Liver (tissue), 9 donors: ENCODE results near the gene RPS10. TPM values are rescaled to one million over a fixed set of nuclear protein-coding genes. Genes with fewer than 3 reads are reported as not detected.
"Not testable (repeated sequence)": the region's sequence is repeated elsewhere in the genome, so short reads cannot be mapped to it uniquely, and the experiment has no call there.

ENCODE experiments used
- DNase-seq: peaks from one replicate; pipeline ENCODE4 v3.0.0-alpha.2; 2017; ENCODE audit warnings: low spot score
- H3K27ac ChIP-seq, 2 donors: one replicate each; pipeline ENCODE4 v1.7.0; 2013; ENCODE audit warnings: inconsistent platforms in 2 of 2, low read length in 2 of 2, control low read depth in 1 of 2, low read depth in 1 of 2, mild to moderate bottlenecking in 1 of 2
- H3K27me3 ChIP-seq, 4 donors: one replicate each; pipeline versions ENCODE4 v1.6.1 to v1.7.0; 2013; ENCODE audit warnings: low read length in 3 of 4, inconsistent platforms in 1 of 4, mild to moderate bottlenecking in 1 of 4, moderate library complexity in 1 of 4; ENCODE audit not compliant: control insufficient read depth in 4 of 4, insufficient read depth in 4 of 4
- H3K36me3 ChIP-seq, 4 donors: one replicate each; pipeline versions ENCODE4 v1.6.1 to v1.7.0; 2013; ENCODE audit warnings: low read length in 3 of 4, mild to moderate bottlenecking in 3 of 4, low read depth in 1 of 4, moderate library complexity in 1 of 4; ENCODE audit not compliant: control insufficient read depth in 4 of 4, insufficient read depth in 3 of 4
- H3K4me1 ChIP-seq, 4 donors: one replicate each; pipeline versions ENCODE4 v1.6.1 to v1.7.0; 2013; ENCODE audit warnings: low read length in 3 of 4, mild to moderate bottlenecking in 3 of 4, moderate library complexity in 1 of 4; ENCODE audit not compliant: control insufficient read depth in 4 of 4, insufficient read depth in 4 of 4
- H3K4me3 ChIP-seq, 3 donors: one replicate each; pipeline versions ENCODE4 v1.6.1 to v1.7.0; 2013; ENCODE audit warnings: low read length in 3 of 3, control low read depth in 1 of 3, low read depth in 1 of 3, mild to moderate bottlenecking in 1 of 3
- H3K9ac ChIP-seq, 2 donors: one replicate each; pipeline ENCODE4 v1.7.0; 2013; ENCODE audit warnings: low read length in 2 of 2, mild to moderate bottlenecking in 2 of 2, moderate library complexity in 2 of 2, control low read depth in 1 of 2, low read depth in 1 of 2
- H3K9me3 ChIP-seq, 4 donors: one replicate each; pipeline versions ENCODE4 v1.6.1 to v1.7.0; 2013; ENCODE audit warnings: low read length in 3 of 4; ENCODE audit not compliant: control insufficient read depth in 4 of 4
- ATF3 ChIP-seq: IDR thresholded peaks from 2 replicates; pipeline ENCODE4 v1.6.1; 2016; ENCODE audit warnings: antibody characterized with exemption
- FOXA1 ChIP-seq: IDR thresholded peaks from 2 replicates; pipeline ENCODE4 v1.6.1; 2016; ENCODE audit warnings: antibody characterized with exemption
- FOXA2 ChIP-seq: IDR thresholded peaks from 2 replicates; pipeline ENCODE4 v1.6.1; 2016; ENCODE audit warnings: antibody characterized with exemption
- GABPA ChIP-seq, 2 donors: IDR thresholded peaks in 1 of 2; conservative IDR thresholded peaks in 1 of 2; 2 replicates each; pipeline ENCODE4 v1.6.1; 2016; ENCODE audit warnings: antibody characterized with exemption in 2 of 2, mild to moderate bottlenecking in 1 of 2, moderate library complexity in 1 of 2
- HNF4A ChIP-seq, 2 donors: conservative IDR thresholded peaks; 2 replicates each; pipeline ENCODE4 v1.6.1; 2016; ENCODE audit warnings: antibody characterized with exemption in 2 of 2, mild to moderate bottlenecking in 2 of 2
- HNF4G ChIP-seq: IDR thresholded peaks from 2 replicates; pipeline ENCODE4 v1.6.1; 2016; ENCODE audit warnings: antibody characterized with exemption
- JUND ChIP-seq, 2 donors: IDR thresholded peaks; 2 replicates each; pipeline ENCODE4 v1.6.1; 2016; ENCODE audit warnings: antibody characterized with exemption in 2 of 2
- MAX ChIP-seq: IDR thresholded peaks from 2 replicates; pipeline ENCODE4 v1.6.1; 2016; ENCODE audit warnings: antibody characterized with exemption
- NR2F2 ChIP-seq: IDR thresholded peaks from 2 replicates; pipeline ENCODE4 v1.6.1; 2016; ENCODE audit warnings: antibody characterized with exemption
- RAD21 ChIP-seq, 2 donors: IDR thresholded peaks; 2 replicates each; pipeline ENCODE4 v1.6.1; 2016; ENCODE audit warnings: antibody characterized with exemption in 2 of 2, mild to moderate bottlenecking in 2 of 2
- REST ChIP-seq: IDR thresholded peaks from 2 replicates; pipeline ENCODE4 v1.6.1; 2016; ENCODE audit warnings: antibody characterized with exemption, mild to moderate bottlenecking
- RXRA ChIP-seq, 2 donors: IDR thresholded peaks; 2 replicates each; pipeline ENCODE4 v1.6.1; 2017 to 2018; ENCODE audit warnings: antibody characterized with exemption in 2 of 2, mild to moderate bottlenecking in 1 of 2
- SP1 ChIP-seq: IDR thresholded peaks from 2 replicates; pipeline ENCODE4 v1.6.1; 2018; ENCODE audit warnings: antibody characterized with exemption, mild to moderate bottlenecking
- TAF1 ChIP-seq: conservative IDR thresholded peaks from 2 replicates; pipeline ENCODE4 v1.6.1; 2016; ENCODE audit warnings: antibody characterized with exemption, mild to moderate bottlenecking
- YY1 ChIP-seq: IDR thresholded peaks from 2 replicates; pipeline ENCODE4 v1.6.1; 2016; ENCODE audit warnings: antibody characterized with exemption, mild to moderate bottlenecking
- ZBTB33 ChIP-seq: IDR thresholded peaks from 2 replicates; pipeline ENCODE4 v1.6.1; 2016; ENCODE audit warnings: antibody characterized with exemption
- WGBS: extraction: QIAGEN DNeasy Blood & Tissue Kit; methylation state at CpG from one replicate; pipeline ENCODE4 v1.1.7; 2013; 5-methylcytosine and 5-hydroxymethylcytosine counted together
- polyA plus RNA-seq, 2 donors: library from polyadenylated mRNA; stranded (reverse) in 1 of 2; unstranded in 1 of 2; fragments of 200-250 nt in 1 of 2; fragments of >200 nt in 1 of 2; fragmentation: Nextera tagmentation in 1 of 2; extraction: Ambion mirVana in 1 of 2; gene quantifications; one replicate each; pipeline versions ENCODE4 v1.2.1 to v1.2.3, GENCODE V29; 2013 to 2015
- total RNA-seq, 2 donors: library from RNA; depleted of rRNA; stranded (reverse); fragments of >200 nt; gene quantifications; one replicate each; pipeline ENCODE4 v1.2.3, GENCODE V29; 2014
- TF ChIP-seq, protein P1 (sequence below): fragments of 150-350 bp; IDR thresholded peaks from 2 replicates; pipeline ENCODE4 v1.5.1; 2017; ENCODE audit warnings: improper control_type of control experiment, low read depth, low read length; ENCODE audit not compliant: missing input control
- donor health status: healthy.
- donor health status: healthy.
- donor health status: healthy.
- donor health status: healthy.
- donor health status: healthy.

Gene RPS10
- total and polyA plus RNA-seq, 4 donors: 294 to 970 (median 832) TPM

- H3K4me3 ChIP-seq: no peak overlapping the region
- H3K9me3 ChIP-seq: no peaks in the 10 kb centered on the region
- TF ChIP-seq REST (no peak), FOXA2 (no peak), FOXA1 (no peak), ATF3 (no peak), ZBTB33 (no peak), JUND (IDR thresholded peaks at IDR 0.05) (no peak), RAD21 (IDR thresholded peaks at IDR 0.05) (no peak), GABPA (IDR thresholded peaks at IDR 0.05 in 1 of 2, conservative IDR thresholded peaks at IDR 0.05 in 1 of 2) (no peak), MAX (no peak), YY1 (no peak), HNF4A (conservative IDR thresholded peaks at IDR 0.05) (no peak), SP1 (no peak), RXRA (IDR thresholded peaks at IDR 0.05) (no peak), HNF4G (no peak), TAF1 (no peak), NR2F2 (no peak)
- TF ChIP-seq, protein P1, sequence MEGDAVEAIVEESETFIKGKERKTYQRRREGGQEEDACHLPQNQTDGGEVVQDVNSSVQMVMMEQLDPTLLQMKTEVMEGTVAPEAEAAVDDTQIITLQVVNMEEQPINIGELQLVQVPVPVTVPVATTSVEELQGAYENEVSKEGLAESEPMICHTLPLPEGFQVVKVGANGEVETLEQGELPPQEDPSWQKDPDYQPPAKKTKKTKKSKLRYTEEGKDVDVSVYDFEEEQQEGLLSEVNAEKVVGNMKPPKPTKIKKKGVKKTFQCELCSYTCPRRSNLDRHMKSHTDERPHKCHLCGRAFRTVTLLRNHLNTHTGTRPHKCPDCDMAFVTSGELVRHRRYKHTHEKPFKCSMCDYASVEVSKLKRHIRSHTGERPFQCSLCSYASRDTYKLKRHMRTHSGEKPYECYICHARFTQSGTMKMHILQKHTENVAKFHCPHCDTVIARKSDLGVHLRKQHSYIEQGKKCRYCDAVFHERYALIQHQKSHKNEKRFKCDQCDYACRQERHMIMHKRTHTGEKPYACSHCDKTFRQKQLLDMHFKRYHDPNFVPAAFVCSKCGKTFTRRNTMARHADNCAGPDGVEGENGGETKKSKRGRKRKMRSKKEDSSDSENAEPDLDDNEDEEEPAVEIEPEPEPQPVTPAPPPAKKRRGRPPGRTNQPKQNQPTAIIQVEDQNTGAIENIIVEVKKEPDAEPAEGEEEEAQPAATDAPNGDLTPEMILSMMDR: no peak
- no peaks in the 10 kb centered on the region for H3K36me3 ChIP-seq
- H3K27me3 ChIP-seq: no peaks in the 10 kb centered on the region
- no peak for DNase-seq
- WGBS: 95% methylated on average over 5 of the region's 5 CpGs
- peaks cover 0 to 4% (median 0%) of the 10 kb centered on the region in 4 donors for H3K4me1 ChIP-seq
- no peak overlapping the region for H3K9ac ChIP-seq
- no peak overlapping the region for H3K27ac ChIP-seq
Measured at GRCh38 chr6:34373511-34373910, 52.4 kb downstream of the RPS10 start.

GRCh38 chr6:34371865-34372264, 54.0 kb downstream of the RPS10 start:
- not testable (repeated sequence) for H3K27ac ChIP-seq, H3K9ac ChIP-seq, H3K4me3 ChIP-seq, H3K36me3 ChIP-seq, H3K9me3 ChIP-seq, H3K27me3 ChIP-seq, DNase-seq, H3K4me1 ChIP-seq
- 97% methylated on average over 5 of the region's 5 CpGs for WGBS
